GM19438 (cell line): Measurements from ENCODE around the gene RASL12.

Experiments
- ATAC-seq: cut with Tn5 transposase; IDR thresholded peaks from one replicate; pipeline ENCODE4 v1.9.1; 2021; ENCODE audit warnings: low read depth; ENCODE audit not compliant: unreplicated experiment

Gene RASL12

DNA sequence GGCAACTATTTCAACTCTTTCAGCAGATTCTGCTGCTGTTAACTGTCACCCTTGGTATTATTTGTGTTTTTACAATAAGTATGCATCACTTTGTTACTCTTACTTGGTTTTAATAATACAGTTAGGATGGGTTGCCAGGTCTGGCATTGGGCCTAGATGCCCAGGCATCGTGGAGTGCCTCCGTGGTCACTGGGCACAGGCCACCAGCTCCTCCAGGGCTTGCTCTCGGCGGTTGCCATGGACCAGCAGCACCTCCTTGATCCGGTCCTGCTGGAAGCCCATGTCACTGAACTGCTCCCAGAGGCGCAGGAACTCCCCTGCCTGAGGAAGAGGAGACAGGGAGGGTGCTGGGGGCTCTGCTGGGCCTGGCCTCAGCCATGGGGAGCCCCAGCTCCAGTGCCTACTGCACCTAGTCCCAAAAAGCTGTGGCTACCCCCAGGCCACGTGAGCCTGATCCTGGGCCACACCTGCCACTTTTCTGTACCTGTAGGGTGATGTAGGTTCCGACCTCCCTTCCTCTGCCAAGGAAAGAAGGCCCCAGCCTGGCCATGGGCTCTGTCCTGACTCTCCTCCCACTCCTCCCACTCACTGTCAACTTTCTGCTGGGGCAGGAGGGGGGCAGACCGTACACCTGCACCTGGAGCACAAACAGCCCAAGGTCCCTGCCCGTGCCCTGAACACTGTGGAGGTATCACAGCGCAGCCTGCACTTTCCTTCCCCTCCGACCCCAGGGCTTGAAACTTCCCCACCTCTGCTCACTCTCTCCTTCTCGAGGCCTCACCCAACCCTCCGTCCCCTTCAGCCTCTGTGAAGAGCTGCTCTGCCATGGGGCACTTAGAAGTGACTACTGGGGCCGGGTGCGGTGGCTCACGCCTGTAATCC lies 25.4 kb upstream of the RASL12 start:
- no peak for ATAC-seq

DNA sequence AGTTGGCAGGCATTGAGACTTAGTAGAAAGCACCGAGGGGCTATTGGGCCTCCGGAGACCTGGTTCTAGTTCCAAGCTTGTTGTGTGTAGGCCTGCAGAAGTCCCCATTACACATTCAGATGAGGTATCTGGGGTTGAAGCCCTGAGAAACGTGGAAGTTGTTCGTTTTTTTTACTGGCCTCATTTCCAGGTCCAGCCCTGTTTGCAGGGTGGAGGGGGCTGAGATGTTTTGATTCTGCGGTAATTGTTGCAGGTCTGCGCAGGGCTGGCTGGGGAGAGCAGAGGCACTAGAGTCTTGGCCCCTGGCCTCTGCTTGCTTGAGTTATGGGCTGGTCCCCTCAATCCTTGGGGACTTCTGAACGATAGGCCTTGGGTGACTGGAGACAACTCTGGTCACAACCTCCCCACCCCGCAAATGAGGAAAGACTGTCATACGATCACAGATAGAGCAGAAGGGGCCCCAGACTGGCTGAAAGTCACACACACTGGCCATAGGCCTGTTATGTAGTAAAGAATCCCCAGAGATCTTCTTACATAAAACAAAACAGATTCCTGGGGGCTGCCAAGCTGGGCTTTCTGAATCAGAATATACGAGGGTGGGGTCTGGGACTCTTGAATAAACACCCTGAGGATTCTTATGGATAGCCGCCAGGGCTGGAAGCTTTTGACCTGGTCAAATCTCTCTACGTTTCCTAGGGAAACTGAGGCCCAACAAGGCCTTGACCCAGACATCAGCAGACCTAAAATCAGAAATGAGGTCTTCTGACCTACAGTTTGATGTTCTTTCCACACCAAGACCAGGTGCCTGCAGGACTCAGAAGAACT lies 24.4 kb upstream of the RASL12 start:
- ATAC-seq, result no peak

DNA sequence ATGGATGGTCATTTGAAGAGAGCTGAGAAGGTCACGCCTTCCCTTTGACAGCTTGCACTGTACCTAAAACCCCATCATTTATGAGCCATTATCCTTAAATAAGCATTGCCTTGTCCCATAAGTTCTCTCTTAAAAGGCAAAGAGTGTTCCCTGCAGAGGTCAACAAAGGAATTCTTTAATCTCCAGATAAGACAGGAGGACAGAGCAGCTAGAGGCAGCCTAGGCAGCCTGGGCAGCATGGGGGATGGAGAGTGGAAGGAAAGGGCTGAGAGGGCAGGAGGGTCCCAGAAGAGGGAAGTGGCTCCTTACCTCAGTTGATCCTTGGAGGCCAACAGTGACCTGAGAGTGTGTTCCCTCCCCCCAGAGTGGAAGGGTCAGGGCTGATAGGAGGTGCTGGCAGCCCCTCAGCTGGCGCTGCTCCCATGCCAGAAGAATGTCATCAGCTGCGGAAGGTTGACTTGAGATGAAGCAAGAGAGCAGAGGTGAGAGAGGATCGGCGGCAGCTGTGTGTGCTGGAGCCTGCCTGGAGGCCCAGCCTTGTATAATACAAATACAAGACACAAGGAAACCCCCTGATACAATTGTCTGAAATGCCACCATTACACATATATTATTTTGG lies 21.5 kb upstream of the RASL12 start:
- no peak for ATAC-seq

DNA sequence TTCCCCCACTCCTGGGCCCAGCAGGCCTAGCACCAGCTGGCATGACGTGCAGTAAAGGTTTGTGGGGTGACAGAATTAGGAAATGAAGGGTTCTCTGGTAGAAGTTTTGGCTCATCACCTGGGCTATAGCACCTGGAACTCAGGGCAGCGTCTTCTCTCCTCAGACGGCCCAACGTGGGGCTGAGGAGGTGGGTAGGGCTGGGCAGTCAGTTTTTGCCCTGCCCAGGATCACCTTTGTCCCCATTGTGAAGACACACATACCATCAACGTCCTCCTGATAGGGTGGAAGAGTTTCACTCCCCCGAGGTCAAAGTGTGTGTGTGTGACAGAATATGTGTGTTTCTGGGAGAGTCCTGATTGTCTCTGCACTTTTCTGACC lies 20.8 kb upstream of the RASL12 start:
- ATAC-seq, result no peak

DNA sequence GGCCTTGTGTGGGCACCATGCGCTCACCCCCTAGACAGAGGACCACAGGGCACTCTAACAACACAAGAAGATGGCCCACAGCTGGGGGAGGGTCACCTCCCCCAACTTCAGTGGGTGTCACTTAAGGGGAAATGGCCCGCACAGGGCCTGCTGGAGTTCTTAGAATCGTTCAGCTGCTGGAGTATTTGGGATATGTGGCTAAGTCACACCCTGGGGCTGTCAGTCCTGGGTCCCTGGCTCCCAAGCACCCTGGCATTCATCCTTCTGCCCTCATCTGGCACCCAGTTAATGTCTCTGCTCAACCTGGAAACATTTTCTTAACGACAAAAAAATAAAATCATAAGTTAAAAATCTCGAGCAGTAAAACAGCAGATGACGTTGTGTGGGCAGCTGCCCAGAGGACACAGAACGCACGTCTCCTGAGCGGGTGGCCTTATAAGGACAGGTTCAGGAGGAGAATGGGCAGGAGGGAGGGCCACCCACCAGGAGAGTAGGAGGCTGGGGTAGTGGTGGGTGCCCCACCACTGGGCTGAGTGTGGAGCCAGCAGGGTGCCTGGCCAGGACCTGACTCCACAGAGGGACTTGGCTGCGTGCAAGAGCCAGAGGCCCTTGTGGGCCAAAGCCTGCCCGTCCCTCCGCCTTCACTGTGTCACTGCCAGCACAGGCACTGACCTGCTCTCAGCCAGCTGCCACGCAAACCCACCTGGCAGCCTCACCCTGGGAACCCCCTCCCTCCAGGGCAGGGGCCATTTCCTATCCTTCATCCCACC lies 20.3 kb upstream of the RASL12 start:
- no peak for ATAC-seq

DNA sequence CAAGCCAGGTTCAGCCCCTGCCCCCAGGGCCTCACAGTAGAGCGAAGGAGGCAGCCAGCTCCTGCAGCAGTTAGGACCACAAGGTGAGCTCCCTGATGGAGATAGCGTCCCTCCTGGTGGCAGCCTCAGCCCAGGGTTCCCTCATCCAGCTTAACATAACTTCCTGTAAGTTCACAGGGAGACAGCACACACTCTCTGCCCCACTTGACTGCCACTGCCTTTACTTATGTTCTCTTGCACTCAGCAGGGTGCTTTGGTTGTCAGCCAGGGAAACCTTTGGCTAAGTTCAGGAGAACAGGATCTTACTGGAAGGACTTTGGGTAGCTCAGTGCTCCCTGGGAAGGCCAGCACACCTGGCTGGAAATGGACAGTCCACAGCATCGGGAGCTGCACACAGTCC lies 19.6 kb upstream of the RASL12 start:
- no peak for ATAC-seq

DNA sequence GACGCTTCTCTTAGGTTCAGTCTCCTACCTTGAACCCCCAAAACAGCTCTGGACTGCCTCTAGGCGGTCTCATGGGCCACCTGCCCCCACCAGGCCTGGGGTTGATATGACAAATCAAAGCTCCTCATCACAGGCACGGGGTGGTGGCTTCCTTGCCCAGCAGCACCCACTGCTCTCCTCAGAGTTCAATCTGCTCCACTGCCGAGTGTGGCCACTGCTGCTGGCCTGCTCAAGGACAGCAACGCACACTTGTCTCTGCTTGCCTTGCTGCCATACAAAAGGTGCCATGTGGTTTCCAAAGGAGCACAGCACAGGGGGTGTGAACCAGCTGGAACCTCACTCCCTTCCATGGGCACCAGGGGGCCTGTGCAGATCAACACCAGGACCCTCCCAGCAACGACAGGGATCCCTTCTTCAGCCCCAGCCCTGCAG lies 18.9 kb upstream of the RASL12 start:
- ATAC-seq, result no peak

DNA sequence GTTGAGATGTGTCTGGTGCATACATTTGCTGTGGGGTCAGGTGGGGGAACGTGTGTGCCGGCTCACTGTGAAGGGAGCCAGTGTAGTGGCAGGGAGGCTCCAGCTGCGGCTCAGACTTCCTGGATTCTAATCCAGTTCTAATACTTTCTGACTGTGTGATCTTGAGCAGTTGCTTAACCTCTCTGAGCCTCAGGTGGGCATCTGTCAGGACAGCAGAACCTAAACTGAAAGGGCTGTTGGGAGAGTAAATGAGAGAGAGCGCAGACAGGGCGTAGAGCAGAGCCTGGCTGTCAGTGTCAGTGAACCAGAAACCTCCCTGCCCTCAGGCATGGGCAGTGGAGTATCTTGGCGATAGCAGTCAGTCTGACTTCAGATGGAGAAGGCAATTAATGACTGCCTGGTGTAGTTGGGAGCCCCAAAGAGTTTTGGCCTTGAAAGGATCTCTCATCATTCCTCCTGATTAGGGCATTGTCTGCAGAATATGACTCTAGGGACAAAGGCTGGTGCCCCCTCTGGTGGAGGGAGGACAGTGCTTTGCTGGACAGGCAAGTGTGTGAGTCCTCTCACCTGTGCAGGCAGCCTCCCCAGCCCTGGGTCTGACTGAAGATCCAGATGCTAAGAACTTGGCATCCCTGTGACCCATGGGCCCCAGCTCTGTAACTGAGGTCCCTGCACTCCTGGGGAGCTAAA lies 18.3 kb upstream of the RASL12 start:
- ATAC-seq, result no peak

DNA sequence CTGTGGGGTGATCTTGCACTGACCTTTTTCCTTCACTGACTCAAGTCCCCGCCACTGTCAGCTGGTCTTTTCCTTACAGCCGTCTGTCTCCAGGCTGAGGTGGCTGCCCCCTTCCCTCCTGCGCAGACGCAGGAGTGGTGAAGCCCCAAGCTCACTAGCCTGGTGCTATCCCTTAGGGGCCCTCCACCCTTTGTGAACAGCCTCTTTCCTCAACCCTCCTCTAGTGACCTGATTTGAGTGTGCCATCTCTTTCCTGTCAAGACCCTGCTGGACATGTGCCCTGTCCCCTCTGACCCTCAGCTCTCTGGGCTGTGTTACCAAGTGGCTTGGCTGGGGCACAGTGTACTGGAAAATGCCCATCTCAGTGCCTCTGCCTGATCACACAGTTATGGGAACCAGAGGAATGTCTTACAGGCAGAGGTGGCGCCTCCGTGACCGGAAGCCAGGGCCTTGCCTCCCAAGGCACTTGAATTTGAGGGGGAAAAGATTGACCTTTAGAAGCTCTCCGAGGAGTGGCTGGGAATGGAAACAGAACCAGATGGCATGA lies 17.5 kb upstream of the RASL12 start:
- no peak for ATAC-seq

DNA sequence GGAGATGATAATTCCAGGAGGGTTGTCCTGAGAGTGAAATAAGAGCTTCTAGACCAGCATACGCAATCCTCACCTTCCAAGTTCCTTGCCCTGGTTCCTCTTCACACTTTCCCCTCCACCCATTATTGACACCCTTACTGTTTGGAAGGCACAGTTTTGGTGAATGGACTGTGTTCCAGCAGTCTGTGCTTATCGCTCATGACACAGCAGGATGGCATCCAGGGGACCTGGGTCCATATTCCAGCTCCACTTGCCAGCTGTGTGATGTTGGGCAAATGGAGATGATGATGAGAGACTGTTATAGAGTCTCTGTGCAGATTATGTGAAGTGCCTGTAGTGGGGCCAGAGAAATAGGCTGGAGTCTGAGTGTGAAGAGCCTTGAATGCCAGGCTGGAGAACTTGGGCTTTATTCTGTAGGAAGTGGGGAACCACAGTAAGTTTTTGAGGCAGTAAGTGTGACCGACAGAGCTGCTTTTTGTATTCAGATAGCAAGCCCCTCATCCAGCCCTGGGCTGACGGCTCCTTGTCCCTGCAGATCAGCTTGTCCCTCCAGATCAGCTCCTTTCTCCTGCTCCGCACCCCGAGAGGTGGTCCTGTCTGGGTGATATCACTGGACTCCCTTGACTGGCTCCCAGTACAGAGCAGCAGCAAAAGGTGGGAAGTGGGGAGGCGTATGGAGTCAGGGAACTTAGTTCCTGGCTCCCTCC lies 16.9 kb upstream of the RASL12 start:
- no peak for ATAC-seq

DNA sequence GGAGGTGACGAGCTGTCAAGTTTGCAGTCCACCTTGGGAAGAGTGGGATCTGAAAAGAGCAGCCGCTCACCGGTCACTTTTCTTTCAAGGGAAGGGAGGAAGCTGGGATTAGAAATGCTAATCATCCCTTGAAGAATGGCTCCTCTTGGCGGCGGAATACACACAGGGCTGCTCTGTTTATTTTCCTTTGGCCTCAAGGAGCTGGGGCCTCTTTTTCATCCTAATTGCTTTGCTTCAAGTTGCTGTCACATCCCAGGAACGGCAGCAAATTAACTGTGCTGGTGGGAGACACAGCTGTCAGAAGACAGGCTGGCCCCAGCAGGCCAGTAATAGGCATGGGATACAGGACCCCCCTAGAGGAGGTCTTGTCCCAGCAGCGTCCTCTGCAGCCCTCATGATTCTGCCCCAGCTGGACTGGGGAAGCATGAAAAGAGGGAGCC lies 15.5 kb upstream of the RASL12 start:
- ATAC-seq, result no peak

DNA sequence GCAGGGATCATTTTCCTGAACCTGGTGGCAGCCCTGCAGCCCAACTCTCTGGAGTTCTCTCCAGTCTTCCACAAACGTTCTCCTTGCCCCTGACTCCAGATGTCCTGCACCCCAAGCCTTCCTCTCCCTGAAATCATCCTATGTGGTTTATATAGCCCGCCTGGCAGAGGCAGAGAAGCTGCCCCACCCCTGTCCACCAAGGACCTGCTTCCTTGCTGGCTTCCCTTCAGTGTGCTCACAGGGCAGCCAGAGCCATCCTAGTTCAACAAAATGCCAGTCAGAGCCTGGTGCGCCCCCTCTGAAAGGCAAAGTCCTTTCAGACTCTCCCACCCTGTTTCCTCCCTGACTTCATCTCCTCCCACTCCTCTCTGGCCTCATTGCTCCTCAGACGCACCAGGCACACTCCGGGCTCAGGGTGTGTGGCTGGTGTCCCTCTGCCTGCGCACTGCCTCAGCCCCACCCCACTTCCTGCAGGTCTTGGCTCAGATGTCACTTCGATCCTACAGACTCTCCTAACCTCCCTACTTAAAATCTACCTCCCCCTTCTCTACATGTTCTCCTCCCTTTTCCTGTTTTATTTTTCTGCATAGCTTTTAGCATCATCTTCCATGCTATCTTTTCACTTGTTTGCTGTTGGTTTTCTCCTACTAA lies 14.6 kb upstream of the RASL12 start:
- no peak for ATAC-seq

DNA sequence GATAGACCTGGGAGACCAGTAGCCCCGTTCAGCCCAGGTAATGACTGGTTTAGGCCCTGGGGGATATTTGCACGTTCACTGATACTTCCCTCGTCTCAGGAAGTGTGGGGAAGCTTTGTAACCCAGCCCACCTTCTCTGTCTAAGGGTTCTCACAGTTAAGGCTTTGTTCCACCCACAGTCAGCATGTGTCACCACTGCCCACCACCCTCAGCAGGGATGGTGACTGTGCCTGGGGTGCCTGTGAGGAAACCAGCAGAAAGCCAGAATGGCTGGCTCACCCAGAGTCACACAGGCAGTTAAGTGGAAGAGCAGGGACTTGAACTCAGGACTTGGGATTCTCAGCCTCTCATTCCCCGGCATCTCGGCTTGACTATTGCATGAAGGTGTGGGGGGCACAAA lies 14.0 kb upstream of the RASL12 start:
- ATAC-seq, result no peak

DNA sequence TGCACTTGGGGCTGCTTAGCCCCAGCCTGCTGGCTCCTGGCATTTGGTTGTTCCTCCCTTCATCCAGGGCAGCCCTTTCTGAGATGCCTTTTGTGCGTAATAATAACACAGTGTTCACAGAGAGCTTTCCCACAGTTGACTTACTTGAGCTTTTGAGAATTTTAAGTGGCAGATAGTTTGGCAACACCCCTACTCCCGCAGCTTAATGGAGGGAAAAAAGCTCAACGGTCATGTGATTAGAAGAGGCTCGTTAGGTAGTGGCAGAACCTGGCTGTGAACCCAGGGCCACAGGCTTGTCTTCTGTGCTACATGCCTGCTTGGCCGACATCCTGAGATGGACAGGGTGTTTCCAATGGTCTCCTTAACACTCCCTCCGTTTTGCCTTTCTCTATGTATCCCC lies 13.5 kb upstream of the RASL12 start:
- ATAC-seq, result no peak

DNA sequence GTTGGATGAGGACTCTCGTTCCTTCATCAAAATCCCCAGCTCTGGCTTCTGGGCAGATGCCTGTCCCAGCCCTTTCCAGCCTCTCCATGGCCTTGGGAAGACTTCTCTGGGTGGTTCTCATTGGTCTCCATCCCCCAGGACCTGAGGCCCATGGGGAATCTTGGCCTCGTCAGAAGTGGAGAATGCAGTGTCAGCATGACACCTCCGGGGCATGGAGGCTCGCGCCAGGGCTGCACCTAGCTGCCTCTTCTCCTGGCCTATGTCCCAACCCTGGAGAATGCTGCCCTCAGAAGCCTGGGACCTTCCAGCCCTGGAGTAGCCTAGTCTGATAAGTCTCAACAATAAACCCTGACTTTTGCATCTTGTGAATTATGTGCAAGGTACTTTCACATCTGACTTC lies 11.8 kb upstream of the RASL12 start:
- no peak for ATAC-seq

DNA sequence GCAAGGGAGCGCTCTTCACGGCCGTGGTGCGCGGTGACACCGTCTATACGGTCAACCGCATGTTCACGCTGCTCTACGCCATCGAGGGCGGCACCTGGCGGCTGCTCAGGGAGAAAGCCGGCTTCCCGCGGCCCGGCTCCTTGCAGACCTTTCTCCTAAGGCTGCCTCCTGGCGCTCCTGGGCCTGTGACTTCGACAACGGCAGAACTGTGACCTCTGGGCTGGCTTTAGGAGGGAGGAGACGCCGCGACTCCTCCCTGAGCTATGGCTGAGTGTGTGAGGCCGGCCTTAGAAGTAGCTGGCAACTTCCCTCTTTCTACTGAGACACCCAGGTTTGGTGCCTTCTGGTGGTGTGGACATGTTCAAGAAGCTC lies 10.2 kb upstream of the RASL12 start:
- ATAC-seq, result no peak

DNA sequence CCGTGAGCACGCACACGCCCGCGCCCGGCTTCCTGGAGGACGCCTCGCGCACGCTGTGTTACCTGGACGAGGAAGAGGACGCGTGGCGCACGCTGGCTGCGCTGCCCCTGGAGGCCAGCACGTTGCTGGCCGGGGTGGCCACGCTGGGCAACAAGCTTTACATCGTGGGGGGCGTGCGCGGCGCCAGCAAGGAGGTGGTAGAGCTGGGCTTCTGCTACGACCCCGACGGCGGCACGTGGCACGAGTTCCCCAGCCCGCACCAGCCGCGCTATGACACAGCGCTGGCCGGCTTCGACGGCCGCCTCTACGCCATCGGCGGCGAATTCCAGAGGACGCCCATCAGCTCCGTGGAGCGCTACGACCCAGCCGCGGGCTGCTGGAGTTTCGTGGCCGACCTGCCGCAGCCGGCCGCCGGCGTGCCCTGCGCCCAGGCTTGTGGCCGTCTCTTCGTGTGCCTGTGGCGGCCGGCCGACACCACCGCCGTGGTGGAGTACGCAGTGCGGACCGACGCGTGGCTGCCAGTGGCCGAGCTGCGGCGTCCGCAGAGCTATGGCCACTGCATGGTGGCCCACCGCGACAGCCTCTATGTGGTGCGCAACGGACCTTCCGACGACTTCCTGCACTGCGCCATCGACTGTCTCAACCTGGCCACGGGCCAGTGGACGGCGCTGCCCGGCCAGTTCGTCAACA lies 9.6 kb upstream of the RASL12 start:
- no peak for ATAC-seq
